OCI-LY7 (cell line): Measurements from ENCODE around the gene SLC22A16.

Experiments used
- CTCF ChIP-seq: fragments of 200-600 bp; sonication (generic); conservative IDR thresholded peaks from 2 replicates; pipeline ENCODE4 v1.5.1; 2014; ENCODE audit warnings: mild to moderate bottlenecking, antibody characterized with exemption, low read length, moderate library complexity, mixed read lengths
- EZH2phosphoT487 ChIP-seq: fragments of 200-600 bp; sonication (generic); IDR thresholded peaks from 2 replicates; pipeline ENCODE4 v1.6.1; 2018; ENCODE audit warnings: low read depth, borderline replicate concordance, mild to moderate bottlenecking, mixed run types, antibody characterized with exemption, low read length, moderate library complexity, mixed read lengths

DNA sequence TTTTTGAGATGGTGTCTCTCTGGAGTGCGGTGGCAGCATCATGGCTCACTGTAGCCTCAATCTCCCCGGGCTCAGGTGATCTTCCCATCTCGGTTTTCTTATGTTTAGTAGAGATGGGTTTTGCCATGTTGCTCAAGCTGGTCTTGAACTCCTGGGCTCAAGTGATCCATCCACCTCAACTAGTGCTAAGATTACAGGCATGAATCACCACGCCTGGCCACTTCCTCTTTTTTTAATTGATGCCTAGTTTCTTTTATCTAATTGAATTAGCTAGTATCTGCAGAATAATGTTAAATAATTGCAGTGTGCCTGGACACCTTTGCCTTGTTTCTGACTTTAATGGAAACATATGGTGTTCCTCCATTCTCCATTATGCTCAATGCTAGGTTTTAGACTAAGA, 38.4 kb upstream of the SLC22A16 start:
- TF ChIP-seq CTCF: no peak
- TF ChIP-seq EZH2phosphoT487: no peak
